Stimulated activated CD4-positive, alpha-beta T cell treated with anti-CD3 and anti-CD28 coated beads, Interleukin-4, amount 100 ng/mL, for 24 hours (primary cell): ENCODE results near the gene PLD1.

Source experiments
- DNase-seq: peaks from one replicate; pipeline ENCODE4 v3.0.0-alpha.2; 2020

PLD1 gene

GRCh38 chr3:171551296-171551695 lies 259.0 kb downstream of the PLD1 start:
- DNase-seq, result no peak
